ENCODE results near the gene KCNH2.
"Not testable (repeated sequence)": the region's sequence is repeated elsewhere in the genome, so short reads cannot be mapped to it uniquely, and the experiment has no call there.

Gene KCNH2

GRCh38 chr7:150926066-150926465 lies 52.1 kb downstream of the KCNH2 start:
- DNase-seq: no peak

- no peak for DNase-seq
These were observed 53.7 kb downstream of the KCNH2 start for GRCh38 chr7:150924369-150924781.

- DNase-seq: no peak
These were observed 54.3 kb downstream of the KCNH2 start for GRCh38 chr7:150923802-150924201.

DNA sequence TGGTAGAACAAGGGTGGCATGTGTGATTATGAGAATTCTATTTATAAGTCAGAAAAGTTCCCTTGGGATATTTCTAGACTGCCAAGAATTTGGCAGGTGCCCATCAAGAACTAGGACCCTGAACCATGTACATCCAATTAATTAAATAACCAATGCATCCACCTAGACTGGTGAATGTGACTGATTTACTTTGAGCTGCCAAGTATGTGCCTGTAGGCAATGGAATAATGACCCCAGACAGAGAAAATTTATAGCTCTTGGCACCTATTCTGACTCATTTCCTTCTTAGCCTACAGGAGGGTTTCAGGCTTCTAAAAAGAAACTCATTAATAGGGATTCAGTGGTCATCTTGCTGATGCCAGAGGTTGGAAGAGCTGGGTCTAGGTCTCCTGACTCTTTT lies 54.9 kb downstream of the KCNH2 start:
- DNase-seq: no peak

- DNase-seq: no peak
These were observed 59.0 kb downstream of the KCNH2 start for GRCh38 chr7:150919160-150919559.

DNA sequence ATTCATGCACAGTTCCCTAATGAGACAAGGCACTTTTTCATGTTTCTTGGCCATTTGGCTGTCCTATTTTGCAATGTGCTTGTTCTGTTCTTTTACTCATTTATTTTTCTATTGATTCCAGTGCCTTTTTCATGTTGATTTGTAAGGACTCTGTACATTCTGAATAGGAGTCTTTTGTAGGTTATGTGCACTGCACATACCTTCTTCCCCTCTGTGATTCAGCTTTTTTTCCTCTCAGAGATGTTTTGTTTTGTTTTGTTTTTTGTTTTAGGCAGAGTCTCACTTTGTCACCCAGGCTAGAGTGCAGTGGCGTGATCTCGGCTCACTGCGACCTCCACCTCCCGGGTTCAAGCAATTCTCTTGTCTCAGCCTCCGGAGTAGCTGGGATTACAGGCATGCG lies 59.7 kb downstream of the KCNH2 start:
- no peak for DNase-seq

- DNase-seq: no peak
These were observed 60.2 kb downstream of the KCNH2 start for GRCh38 chr7:150917969-150918368.

GRCh38 chr7:150916670-150917069 lies 61.5 kb downstream of the KCNH2 start:
- DNase-seq: no peak

DNA sequence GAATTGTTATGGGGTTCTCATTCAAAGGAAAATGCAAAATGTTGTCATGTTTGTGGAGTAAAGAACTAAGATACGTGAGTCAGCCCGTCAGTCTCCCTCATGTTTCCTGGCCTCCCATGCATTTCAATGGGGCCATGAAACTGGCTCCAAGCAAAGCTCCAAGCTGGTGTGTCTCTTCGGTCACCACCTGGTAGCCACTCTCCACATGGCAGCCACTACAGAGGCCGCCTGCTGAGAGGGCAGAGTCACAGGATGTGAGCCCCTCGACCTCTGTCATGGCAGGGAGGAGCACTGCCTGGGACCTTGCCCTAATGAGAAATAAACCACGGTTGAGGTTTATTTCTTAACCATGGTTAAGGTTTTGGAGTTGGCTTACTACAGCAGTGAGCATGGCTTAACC lies 63.2 kb downstream of the KCNH2 start:
- DNase-seq: no peak

DNA sequence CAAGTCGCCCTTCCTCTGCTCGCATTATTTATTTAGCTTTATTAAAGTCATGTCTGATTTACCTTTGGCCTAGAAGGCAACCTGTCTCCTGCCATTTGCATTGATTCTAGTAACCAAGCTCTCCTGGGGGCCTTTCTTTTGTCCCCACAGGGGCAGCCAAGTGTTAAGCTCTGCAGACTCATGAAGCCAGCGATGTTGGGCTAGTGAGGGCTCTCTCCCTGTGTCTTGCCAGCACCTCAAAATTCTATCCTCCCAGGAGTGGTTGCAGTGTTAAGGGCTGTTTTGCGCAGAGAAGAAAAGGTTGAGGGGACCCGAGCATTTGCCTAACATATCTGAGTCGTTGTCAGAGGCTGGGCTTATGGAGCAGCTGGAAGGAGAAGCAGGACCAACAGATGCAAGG lies 63.9 kb downstream of the KCNH2 start:
- DNase-seq: no peak

DNA sequence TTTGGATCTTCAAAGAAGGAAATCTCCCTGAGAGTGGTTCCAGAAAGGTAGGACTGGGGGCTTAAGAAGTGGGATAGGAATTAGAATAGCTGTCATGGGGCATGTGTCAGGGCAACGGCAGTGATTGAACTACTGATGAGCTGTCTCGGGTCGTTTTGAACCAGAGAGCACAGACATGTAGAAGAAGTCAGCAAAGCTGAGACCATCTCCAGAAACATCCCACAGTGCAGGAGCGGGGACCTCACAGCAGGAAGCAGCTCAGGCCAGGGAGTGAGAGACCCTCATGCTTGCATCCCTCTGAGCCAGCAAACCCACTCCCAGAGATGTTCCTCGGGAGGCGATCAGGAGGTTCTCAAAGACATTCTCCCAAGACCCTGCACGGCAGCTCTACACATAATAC lies 65.7 kb downstream of the KCNH2 start:
- DNase-seq: no peak

- no peak for DNase-seq
These were observed 66.4 kb downstream of the KCNH2 start for GRCh38 chr7:150911590-150912267.

- DNase-seq: no peak
These were observed 67.1 kb downstream of the KCNH2 start for GRCh38 chr7:150910996-150911422.

DNA sequence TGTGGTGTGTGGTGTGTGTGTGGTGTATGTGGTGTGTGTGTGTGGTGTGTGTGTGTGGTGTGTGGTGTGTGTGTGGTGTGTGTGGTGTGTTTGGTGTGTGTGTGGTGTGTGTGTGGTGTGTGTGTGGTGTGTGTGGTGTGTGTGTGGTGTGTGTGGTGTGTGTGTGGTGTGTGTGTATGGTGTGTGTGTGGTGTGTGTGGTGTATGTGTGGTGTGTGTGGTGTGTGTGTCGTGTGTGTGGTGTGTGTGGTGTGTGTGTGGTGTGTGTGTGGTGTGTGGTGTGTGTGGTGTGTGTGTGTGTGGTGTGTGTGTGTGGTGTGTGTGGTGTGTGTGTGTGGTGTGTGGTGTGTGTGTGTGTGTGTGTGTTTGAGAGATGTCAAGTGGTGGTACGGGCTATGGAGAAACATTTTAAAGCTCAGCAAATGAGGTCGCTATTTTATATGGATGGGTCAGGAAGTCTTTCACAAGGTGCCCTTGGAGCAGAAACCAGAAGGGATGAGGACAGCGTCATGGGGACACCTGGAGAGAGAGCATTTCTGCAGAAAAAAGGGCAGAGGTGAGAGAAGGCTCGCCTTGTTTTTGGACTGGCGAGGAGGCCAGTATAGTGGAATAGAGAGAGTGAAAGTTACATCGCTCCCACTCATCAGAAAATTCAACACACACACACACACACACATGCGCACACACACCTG lies 67.7 kb downstream of the KCNH2 start:
- not testable (repeated sequence) for DNase-seq

DNA sequence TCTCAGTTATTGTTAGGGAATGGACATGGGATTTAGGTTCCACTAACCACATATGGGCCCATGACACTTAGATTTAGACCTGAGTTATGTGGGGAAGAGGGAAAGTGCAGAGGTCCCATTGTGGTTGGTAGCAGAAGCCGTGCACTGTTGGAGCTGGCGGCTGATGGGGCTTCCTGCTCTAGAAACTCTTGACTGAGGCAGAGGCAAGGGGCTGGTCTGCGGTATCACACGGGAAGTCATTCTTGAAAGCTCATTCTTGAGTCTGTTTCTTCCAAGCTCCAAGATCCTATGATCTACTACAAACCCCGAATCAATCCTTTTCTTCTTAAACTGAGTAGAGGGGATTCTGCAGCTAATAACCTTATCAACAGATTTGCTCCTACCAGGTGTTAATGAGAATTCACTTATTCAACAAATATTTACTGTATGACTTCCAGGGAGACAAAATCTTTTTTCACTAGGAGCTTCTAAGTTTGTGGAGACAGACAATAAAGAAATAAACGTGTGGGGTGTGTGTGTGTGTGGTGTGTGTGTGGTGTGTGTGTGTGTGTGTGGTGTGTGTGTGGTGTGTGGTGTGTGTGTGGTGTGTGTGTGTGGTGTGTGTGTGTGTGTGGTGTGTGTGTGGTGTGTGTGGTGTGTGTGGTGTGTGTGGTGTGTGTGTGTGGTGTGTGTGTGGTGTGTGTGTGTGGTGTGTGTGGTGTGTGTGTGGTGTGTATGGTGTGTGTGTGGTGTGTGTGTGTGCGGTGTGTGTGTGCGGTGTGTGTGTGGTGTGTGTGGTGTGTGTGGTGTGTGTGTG lies 68.7 kb downstream of the KCNH2 start:
- DNase-seq: no peak

DNA sequence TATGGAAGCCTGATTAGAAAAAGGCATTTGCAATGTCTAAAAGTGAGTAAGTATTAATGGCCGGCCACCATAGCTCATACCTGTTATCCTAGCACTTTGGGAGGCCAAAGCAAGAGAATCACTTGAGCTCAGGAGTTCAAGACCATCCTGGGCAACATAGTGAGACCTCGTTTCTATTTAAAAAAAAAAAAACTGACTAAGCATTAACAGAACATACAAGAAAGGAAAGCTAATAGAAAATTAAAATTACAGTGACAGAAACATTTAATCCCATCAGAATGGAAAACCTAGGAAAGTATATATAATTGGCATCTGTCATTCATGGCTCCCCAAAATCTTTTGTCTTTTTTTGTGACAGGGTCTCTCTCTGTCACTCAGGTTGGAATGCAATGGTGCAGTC lies 69.9 kb downstream of the KCNH2 start:
- DNase-seq: no peak

GRCh38 chr7:150904011-150904909 lies 73.9 kb downstream of the KCNH2 start:
- no peak for DNase-seq

DNA sequence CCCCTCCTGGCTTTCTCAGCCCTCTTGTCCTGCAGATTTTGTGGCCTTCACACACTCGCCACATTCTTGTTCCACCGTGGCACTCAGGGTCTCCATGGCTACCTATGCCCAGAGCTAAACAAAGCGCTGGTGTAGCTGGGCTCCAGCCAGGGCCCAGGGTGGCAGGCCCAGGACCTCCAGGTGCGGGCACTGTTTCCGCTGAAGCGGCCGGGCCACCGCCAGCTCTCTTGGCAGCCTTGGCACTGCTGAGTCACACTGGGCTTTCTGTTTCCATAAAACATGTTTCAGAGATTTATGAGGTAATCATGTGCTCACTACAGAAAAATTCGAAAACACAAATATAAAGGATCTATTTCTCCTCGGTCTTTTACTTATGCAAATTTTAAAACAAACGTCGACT lies 74.5 kb downstream of the KCNH2 start:
- DNase-seq: peak; percentile 92

- DNase-seq: no peak
These were observed 75.8 kb downstream of the KCNH2 start for GRCh38 chr7:150902078-150903033.

DNA sequence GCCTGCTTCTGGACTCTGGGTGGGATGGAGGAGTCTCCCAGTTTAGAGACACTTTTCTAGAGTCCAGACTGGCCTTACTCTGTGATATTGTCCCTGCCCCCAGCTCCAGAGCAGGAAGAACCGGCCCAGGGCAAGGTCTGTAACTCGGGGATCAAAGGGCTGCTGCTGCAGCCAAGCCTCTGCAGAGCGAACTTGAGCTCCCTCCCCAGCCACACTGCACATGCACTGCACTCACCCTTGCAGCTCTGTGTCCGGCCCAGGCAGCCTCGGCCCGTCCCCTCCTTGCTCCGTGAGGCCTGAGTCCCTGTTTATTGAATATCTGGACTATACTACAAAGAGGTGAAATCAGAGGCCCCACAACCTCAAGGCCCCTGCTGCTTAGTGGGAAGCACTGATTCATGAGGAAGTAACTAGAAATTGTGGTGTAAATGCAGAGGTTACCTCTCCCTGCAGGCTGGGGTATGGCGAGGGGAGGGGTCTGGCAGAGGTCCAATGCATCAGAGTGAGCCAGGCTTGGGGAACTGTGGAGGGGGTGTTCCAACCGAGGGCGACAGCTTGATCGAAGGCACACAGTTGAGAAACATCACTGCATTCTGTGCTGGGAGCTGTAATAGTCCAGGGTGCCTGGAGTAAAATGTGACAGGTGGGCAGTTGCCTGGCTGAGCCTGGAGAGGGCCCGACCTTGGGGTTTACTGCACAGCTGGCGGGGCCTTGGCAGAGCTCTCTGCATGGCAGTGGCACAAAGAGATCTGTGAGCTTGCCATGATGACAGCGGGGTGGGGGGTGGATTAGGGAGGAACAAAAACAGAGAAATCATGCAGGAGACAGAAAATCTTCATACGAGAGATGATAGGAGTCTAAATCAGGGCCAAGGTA lies 76.7 kb downstream of the KCNH2 start:
- no peak for DNase-seq

DNA sequence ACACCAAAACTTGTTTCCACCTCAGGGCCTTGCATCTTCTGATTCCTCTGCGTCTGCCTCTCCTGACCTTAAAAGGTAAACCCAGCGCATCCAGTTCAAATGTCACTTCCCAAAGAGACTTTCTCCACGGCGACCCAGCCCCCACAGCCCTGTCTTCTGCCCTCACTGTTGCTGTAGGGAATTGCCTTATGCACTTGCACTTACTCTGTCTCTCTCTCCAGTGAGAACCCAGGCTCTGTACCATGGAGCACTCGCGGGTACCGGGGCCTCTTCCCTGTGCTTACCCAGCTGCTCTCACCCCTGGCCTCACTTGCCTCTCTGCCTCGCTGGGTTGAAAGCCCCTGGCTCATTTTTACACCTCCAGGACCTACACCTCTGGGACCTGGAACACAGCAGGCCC lies 77.4 kb downstream of the KCNH2 start:
- DNase-seq: no peak

Measured in NCI-H2029 (cell line).